Fibroblast of peridontal ligament (primary cell): ENCODE data around the gene TMEM209.
"Not testable (repeated sequence)": the region's sequence is repeated elsewhere in the genome, so short reads cannot be mapped to it uniquely, and the experiment has no call there.

Experiments used
- DNase-seq: peaks from one replicate; pipeline ENCODE4 v3.0.0-alpha.2; 2010; ENCODE audit errors: extremely low read depth

Gene TMEM209

DNA sequence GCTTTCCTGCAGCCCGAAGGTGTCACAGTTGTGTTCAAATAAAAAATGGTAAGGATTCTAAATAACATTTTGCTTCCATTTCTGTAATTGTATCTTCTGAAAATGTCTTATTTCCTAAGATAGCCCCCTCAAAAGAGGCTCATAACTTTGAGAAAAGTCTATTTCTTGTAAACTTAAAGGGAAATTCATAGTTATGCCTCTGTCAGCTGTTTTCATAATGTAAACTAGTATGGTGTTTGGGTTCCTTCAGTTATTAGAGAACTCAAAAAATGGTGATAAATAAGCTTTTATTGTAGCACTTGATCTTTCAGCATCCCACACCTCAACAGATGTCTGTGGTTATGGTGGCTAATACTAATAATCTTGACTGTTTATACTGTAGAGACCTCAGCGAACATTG lies 77.8 kb downstream of the TMEM209 start:
- no peak for DNase-seq

- not testable (repeated sequence) for DNase-seq
Measured at GRCh38 chr7:130126840-130127239, 78.4 kb downstream of the TMEM209 start.

DNA sequence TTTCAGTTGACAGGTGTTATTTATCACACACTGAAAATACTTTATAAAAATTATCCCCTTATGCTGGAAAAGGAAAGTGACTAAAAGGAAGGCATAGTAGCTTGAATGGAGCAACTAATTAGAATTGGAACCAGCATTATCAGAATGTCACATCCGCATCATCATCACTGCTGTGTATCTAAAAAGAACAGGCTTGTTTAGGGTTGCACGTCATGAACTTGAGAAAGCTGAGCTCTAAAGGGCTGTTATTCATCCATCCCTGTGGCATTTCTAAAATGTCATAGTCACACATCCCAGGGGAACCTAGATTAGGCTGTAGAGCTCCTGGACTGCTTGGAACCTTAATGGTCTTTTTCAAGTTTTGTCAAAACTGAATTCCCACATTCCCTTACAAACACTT lies 80.5 kb downstream of the TMEM209 start:
- DNase-seq: no peak

DNA sequence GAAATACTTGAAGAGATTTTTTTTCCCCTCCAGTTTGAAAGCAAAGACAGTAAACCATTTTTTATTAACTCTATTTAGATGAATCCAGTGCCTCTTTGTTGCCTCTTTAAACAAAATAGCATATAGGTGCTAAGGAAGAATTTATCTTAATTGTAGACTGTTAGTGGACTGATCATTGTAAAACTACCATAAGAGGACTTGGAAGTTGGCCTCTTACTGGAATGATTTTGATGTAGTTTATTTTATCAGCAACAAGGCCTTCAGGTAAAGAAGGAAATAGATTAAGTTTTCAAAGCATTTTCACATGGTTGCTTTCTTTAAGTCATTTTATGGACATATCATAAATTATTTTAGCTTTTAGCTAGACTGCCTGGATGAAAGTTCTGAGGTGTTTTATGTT lies 81.7 kb downstream of the TMEM209 start:
- no peak for DNase-seq

DNA sequence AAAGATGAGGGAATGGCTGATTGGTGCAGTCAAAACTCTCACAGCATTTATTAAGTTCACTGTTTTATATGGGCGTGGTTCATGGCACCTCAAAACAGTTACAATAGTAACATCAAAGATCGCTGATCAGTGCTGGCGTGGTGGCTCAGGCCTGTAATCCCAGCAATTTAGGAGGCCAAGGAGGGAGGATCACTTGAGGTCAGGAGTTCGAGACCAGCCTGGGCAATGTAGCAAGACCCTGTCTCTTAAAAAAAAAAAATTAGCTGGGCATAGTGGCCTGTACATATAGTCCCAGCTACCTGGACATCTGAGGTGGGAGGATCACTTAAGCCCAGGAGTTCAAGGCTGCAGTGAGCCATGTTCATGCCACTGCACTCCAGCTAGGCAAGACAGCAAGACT lies 86.4 kb downstream of the TMEM209 start:
- no peak for DNase-seq

GRCh38 chr7:130118294-130118693 lies 86.9 kb downstream of the TMEM209 start:
- DNase-seq: no peak

DNA sequence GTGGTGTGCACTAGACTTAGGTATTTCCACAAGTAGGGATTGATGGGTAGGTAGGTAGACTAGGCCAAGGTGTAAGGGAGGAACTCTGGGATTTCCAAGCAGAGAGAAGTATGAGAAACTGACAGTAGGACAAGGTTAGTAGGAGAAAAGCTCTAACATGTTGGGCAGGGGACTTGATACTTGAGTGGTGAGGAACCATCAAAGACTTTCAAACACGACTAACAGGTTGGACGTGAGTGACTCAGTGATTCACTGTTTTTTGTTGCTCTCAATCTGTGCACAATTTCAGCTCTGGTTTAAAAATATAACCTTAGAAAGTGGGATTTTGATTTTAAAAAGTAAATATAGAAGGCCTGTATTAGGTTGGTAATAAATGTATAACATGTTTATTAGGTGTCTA lies 90.4 kb downstream of the TMEM209 start:
- DNase-seq: no peak
